ENCODE measurements around the gene OSBPL8.

- no peak for TF ChIP-seq YY1 (IDR thresholded peaks at IDR 0.05; ENCODE audit: insufficient read depth, insufficient read length)
- TF ChIP-seq ZNF274 (IDR thresholded peaks at IDR 0.05; ENCODE audit: low read depth, low read length) = no peak
These were observed 114.1 kb downstream of the OSBPL8 start for GRCh38 chr12:76445462-76445861.
